ENCODE data around the gene MAPKBP1.

MAPKBP1 gene

GRCh38 chr15:41832208-41832607 is 57.9 kb downstream of the MAPKBP1 start:
- no peak overlapping the region for H3K27ac Mint-ChIP-seq

GRCh38 chr15:41832875-41833274 is 58.6 kb downstream of the MAPKBP1 start:
- Mint-ChIP-seq H3K27ac (no peak overlapping the region), H3K27me3 (no peaks in the 10 kb centered on the region), H3K36me3 (ENCODE audit: low read depth) (peaks cover 78% of the 10 kb centered on the region), H3K9me3 (no peaks in the 10 kb centered on the region), H3K4me3 (no peak overlapping the region), H3K4me1 (ENCODE audit: low read depth) (peaks cover 10% of the 10 kb centered on the region)
- intact Hi-C loops (cut with micrococcal nuclease): no loop called here

More at GRCh38 chr15:41832208-41832607, 57.9 kb downstream of the MAPKBP1 start:
- intact Hi-C loops (cut with micrococcal nuclease): no loop called here
- peaks cover 5% of the 10 kb centered on the region for H3K27me3 Mint-ChIP-seq
- peaks cover 15% of the 10 kb centered on the region for H3K4me1 Mint-ChIP-seq (ENCODE audit: low read depth)
- H3K4me3 Mint-ChIP-seq: no peak overlapping the region
- H3K36me3 Mint-ChIP-seq (ENCODE audit: low read depth): peaks cover 75% of the 10 kb centered on the region
- H3K9me3 Mint-ChIP-seq: no peaks in the 10 kb centered on the region

DNA sequence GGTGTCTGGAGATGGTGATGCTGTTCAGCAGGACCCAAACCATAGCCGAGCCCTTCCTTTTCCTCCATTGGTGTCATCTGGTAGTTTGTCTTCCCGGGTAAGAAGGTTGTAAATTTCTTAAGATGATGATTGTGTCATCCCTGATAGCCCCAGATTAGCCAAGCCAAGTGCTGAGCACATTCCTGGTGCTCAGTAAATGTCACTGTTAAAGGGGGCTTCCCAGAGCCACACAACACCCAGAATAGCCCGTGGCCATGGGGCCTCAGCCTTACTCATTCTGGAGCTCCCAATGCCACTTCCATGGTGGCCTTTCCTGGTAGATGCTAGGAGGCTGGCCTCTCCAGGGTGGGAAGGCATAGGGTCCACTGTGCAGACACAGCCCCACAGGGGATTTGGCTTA is 59.8 kb downstream of the MAPKBP1 start:
- H3K9me3 Mint-ChIP-seq: no peaks in the 10 kb centered on the region
- intact Hi-C loops (cut with micrococcal nuclease): no loop called here
- no peak overlapping the region for H3K27ac Mint-ChIP-seq
- H3K4me3 Mint-ChIP-seq: no peak overlapping the region
- H3K36me3 Mint-ChIP-seq (ENCODE audit: low read depth): peaks cover 77% of the 10 kb centered on the region
- H3K27me3 Mint-ChIP-seq: no peaks in the 10 kb centered on the region
- peaks cover under 1% of the 10 kb centered on the region for H3K4me1 Mint-ChIP-seq (ENCODE audit: low read depth)

- Mint-ChIP-seq H3K36me3 (ENCODE audit: low read depth) (peaks cover 74% of the 10 kb centered on the region), H3K4me1 (ENCODE audit: low read depth) (no peaks in the 10 kb centered on the region), H3K27ac (no peak overlapping the region), H3K27me3 (no peaks in the 10 kb centered on the region), H3K4me3 (no peak overlapping the region), H3K9me3 (no peaks in the 10 kb centered on the region)
- intact Hi-C loops (cut with micrococcal nuclease): no loop called here
Observed at GRCh38 chr15:41836073-41836472, 61.8 kb downstream of the MAPKBP1 start.

- no peaks in the 10 kb centered on the region for H3K27me3 Mint-ChIP-seq
- no peaks in the 10 kb centered on the region for H3K4me1 Mint-ChIP-seq (ENCODE audit: low read depth)
- no peak overlapping the region for H3K27ac Mint-ChIP-seq
- no peaks in the 10 kb centered on the region for H3K9me3 Mint-ChIP-seq
- H3K4me3 Mint-ChIP-seq: no peak overlapping the region
- intact Hi-C loops (cut with micrococcal nuclease): no loop called here
- H3K36me3 Mint-ChIP-seq (ENCODE audit: low read depth): peaks cover 74% of the 10 kb centered on the region
Observed at GRCh38 chr15:41836713-41837454, 62.6 kb downstream of the MAPKBP1 start.

DNA sequence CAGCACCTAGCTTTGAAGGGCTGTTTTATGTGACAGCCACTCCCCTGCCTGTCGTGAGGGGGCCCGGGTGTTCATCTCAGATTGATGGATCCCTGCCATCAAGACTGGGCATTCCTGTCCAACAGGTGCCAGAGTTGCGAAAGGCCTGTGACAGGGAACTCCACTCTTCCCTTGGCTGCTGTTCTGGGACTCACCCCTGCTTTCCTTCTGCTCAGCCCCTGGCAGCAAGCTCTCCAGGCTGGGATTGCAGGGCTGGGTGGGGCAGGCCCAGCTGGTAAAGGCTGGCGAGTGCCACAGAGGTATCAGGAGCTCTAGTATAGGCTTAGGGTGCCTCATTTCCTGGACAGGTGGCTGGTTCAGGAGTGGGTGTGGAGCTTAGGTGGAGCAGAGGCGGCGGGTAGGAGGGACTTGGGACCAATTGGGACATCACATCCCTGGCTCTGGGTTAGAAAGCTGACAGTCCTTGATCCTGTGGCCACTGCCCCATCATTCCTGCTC is 64.2 kb downstream of the MAPKBP1 start, which contains the start of gene PLA2G4B:
Gene PLA2G4B (plus strand): TSS at position 448 of the 498 bp plus-strand sequence. CDS start 67 bp downstream, outside the sequence.
- H3K9me3 Mint-ChIP-seq: no peaks in the 10 kb centered on the region
- no peak within 1 kb of the TSS for H3K4me3 Mint-ChIP-seq
- no peaks in the 10 kb centered on the region for H3K27me3 Mint-ChIP-seq
- peaks cover 78% of the 10 kb centered on the region for H3K36me3 Mint-ChIP-seq (ENCODE audit: low read depth)
- intact Hi-C loops (cut with micrococcal nuclease): no loop called here
- H3K4me1 Mint-ChIP-seq (ENCODE audit: low read depth): no peaks in the 10 kb centered on the region
- H3K27ac Mint-ChIP-seq: no peak within 1 kb of the TSS

- H3K36me3 Mint-ChIP-seq (ENCODE audit: low read depth): peaks cover 85% of the 10 kb centered on the region
- no peak overlapping the region for H3K27ac Mint-ChIP-seq
- intact Hi-C loops (cut with micrococcal nuclease): no loop called here
- H3K4me1 Mint-ChIP-seq (ENCODE audit: low read depth): no peaks in the 10 kb centered on the region
- H3K4me3 Mint-ChIP-seq: no peak overlapping the region
- H3K27me3 Mint-ChIP-seq: no peaks in the 10 kb centered on the region
- no peaks in the 10 kb centered on the region for H3K9me3 Mint-ChIP-seq
Observed at GRCh38 chr15:41839781-41840491, 65.7 kb downstream of the MAPKBP1 start.

- H3K27ac Mint-ChIP-seq: no peak overlapping the region
Observed at GRCh38 chr15:41840673-41841072, 66.4 kb downstream of the MAPKBP1 start.

DNA sequence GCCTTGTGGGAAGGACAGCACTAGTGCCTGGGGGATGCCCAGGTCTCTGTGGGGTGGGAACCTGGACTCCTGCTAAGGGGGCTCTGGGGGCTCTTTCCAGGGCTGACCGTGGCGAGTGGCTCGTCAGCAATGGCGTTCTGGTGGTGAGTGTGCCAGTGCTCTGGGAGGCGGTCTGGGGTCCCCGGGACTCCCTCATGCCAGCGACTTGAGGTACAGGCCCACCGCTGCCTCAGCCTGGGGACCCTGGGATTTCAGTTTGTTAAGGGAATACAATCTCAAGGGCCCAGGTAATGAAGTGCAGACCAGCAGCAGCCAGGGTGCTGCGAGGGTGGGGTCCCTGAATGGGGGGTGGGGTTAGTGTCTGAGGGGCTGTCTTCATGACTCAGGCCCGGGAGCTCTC is 66.8 kb downstream of the MAPKBP1 start:
- intact Hi-C loops (cut with micrococcal nuclease): no loop called here
- Mint-ChIP-seq H3K4me3 (no peak overlapping the region), H3K4me1 (ENCODE audit: low read depth) (no peaks in the 10 kb centered on the region), H3K27me3 (no peaks in the 10 kb centered on the region), H3K27ac (no peak overlapping the region), H3K9me3 (no peaks in the 10 kb centered on the region), H3K36me3 (ENCODE audit: low read depth) (peaks cover 85% of the 10 kb centered on the region)

More at GRCh38 chr15:41840673-41841072, 66.4 kb downstream of the MAPKBP1 start:
- Mint-ChIP-seq H3K36me3 (ENCODE audit: low read depth) (peaks cover 85% of the 10 kb centered on the region), H3K4me1 (ENCODE audit: low read depth) (no peaks in the 10 kb centered on the region), H3K4me3 (no peak overlapping the region), H3K9me3 (no peaks in the 10 kb centered on the region), H3K27me3 (no peaks in the 10 kb centered on the region)
- intact Hi-C loops (cut with micrococcal nuclease): no loop called here

- Mint-ChIP-seq H3K27ac (no peak overlapping the region), H3K4me1 (ENCODE audit: low read depth) (no peaks in the 10 kb centered on the region), H3K9me3 (no peaks in the 10 kb centered on the region), H3K36me3 (ENCODE audit: low read depth) (peaks cover 85% of the 10 kb centered on the region), H3K27me3 (no peaks in the 10 kb centered on the region), H3K4me3 (no peak overlapping the region)
- intact Hi-C loops (cut with micrococcal nuclease): no loop called here
Observed at GRCh38 chr15:41842229-41842628, 67.9 kb downstream of the MAPKBP1 start.

- Mint-ChIP-seq H3K4me3 (no peak overlapping the region), H3K36me3 (ENCODE audit: low read depth) (peaks cover 87% of the 10 kb centered on the region), H3K9me3 (no peaks in the 10 kb centered on the region), H3K4me1 (ENCODE audit: low read depth) (no peaks in the 10 kb centered on the region), H3K27ac (no peak overlapping the region), H3K27me3 (no peaks in the 10 kb centered on the region)
- intact Hi-C loops (cut with micrococcal nuclease): no loop called here
Observed at GRCh38 chr15:41843571-41843970, 69.3 kb downstream of the MAPKBP1 start.

DNA sequence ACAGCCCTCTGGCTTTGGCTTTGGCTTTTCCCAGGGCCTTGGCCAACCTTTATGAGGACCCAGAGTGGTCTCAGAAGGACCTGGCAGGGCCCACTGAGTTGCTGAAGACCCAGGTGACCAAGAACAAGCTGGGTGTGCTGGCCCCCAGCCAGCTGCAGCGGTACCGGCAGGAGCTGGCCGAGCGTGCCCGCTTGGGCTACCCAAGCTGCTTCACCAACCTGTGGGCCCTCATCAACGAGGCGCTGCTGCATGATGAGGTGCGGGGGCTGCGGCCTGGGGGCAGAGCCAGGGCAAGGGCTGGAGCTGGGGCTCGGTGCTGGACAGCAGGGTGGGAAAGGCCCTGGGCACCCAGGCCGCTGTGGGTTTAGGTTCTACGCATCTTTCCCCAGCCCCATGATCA is 70.5 kb downstream of the MAPKBP1 start:
- no peaks in the 10 kb centered on the region for H3K4me1 Mint-ChIP-seq (ENCODE audit: low read depth)
- no peaks in the 10 kb centered on the region for H3K9me3 Mint-ChIP-seq
- no peaks in the 10 kb centered on the region for H3K27me3 Mint-ChIP-seq
- intact Hi-C loops (cut with micrococcal nuclease): no loop called here
- H3K27ac Mint-ChIP-seq: no peak overlapping the region
- H3K4me3 Mint-ChIP-seq: no peak overlapping the region
- H3K36me3 Mint-ChIP-seq (ENCODE audit: low read depth): peaks cover 99% of the 10 kb centered on the region

DNA sequence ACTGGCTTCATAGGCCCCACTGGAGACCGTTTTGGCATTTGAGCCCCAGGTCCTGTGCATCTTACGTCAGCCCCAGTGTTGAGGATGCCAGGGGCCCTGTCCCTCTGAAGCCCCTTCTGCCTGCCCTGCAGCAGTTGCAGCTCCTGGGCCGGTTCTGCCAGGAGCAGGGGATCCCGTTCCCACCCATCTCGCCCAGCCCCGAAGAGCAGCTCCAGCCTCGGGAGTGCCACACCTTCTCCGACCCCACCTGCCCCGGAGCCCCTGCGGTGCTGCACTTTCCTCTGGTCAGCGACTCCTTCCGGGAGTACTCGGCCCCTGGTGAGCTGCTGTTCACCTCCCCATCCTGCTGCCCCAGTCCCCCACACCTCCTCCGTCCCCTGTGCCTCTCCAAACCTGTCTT is 72.9 kb downstream of the MAPKBP1 start:
- H3K9me3 Mint-ChIP-seq: no peaks in the 10 kb centered on the region
- no peaks in the 10 kb centered on the region for H3K4me1 Mint-ChIP-seq (ENCODE audit: low read depth)
- H3K36me3 Mint-ChIP-seq (ENCODE audit: low read depth): peaks cover 75% of the 10 kb centered on the region
- intact Hi-C loops (cut with micrococcal nuclease): no loop called here
- no peak overlapping the region for H3K27ac Mint-ChIP-seq
- peaks cover 6% of the 10 kb centered on the region for H3K27me3 Mint-ChIP-seq
- no peak overlapping the region for H3K4me3 Mint-ChIP-seq

DNA sequence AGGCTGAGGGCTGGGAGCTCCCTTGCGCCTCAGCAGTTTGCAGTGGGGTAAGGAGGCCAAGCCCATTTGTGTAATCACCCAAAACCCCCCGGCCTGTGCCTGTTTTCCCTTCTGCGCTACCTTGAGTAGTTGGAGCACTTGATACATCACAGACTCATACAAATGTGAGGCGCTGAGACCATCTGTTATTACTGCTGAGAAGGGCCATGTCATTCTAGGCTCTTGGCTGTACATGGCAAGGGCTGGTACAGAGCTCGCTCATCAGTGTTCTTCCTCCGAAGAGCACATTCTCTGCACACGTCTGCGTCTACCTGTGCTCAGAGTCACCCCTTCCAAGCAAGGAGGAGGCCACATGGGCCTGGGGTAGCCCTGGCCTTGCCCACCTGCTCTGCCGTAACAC is 73.7 kb downstream of the MAPKBP1 start:
- H3K27ac Mint-ChIP-seq: no peak overlapping the region
- intact Hi-C loops (cut with micrococcal nuclease): no loop called here
- H3K27me3 Mint-ChIP-seq: peaks cover 6% of the 10 kb centered on the region
- peaks cover 68% of the 10 kb centered on the region for H3K36me3 Mint-ChIP-seq (ENCODE audit: low read depth)
- H3K4me1 Mint-ChIP-seq (ENCODE audit: low read depth): no peaks in the 10 kb centered on the region
- H3K9me3 Mint-ChIP-seq: no peaks in the 10 kb centered on the region
- H3K4me3 Mint-ChIP-seq: no peak overlapping the region

All from dendritic cell treated with granulocyte-macrophage colony-stimulating factor and Interleukin-4, amounts not matched to agents 40 ng/mL and 50 ng/mL, for 4 days (primary cell).